GM18870 (cell line): Measurements from ENCODE around the gene NES.
"Not testable (repeated sequence)": the region's sequence is repeated elsewhere in the genome, so short reads cannot be mapped to it uniquely, and the experiment has no call there.

ENCODE experiments used
- ATAC-seq: cut with Tn5 transposase; IDR thresholded peaks from one replicate; pipeline ENCODE4 v1.9.1; 2021; ENCODE audit warnings: moderate library complexity; ENCODE audit not compliant: unreplicated experiment

Gene NES

DNA sequence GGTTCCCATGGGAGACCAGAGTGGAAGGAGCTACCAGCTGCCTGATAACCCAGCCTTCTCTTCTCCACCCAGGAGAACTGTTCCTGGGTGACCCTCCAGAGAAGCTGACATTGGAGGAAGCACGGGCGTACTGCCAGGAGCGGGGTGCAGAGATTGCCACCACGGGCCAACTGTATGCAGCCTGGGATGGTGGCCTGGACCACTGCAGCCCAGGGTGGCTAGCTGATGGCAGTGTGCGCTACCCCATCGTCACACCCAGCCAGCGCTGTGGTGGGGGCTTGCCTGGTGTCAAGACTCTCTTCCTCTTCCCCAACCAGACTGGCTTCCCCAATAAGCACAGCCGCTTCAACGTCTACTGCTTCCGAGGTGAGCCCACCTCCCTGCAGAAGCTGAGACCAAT lies 28.7 kb downstream of the NES start:
- no peak for ATAC-seq

GRCh38 chr1:156647351-156647750 lies 29.9 kb downstream of the NES start:
- no peak for ATAC-seq

DNA sequence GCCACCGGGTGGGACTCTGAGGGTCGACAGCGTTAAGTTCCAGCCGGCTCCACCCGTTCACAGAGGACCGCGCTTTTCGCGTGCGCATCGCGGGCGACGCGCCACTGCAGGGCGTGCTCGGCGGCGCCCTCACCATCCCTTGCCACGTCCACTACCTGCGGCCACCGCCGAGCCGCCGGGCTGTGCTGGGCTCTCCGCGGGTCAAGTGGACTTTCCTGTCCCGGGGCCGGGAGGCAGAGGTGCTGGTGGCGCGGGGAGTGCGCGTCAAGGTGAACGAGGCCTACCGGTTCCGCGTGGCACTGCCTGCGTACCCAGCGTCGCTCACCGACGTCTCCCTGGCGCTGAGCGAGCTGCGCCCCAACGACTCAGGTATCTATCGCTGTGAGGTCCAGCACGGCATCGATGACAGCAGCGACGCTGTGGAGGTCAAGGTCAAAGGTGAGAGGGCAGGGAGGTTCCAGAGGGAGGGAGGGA lies 30.4 kb downstream of the NES start:
- ATAC-seq, result no peak

DNA sequence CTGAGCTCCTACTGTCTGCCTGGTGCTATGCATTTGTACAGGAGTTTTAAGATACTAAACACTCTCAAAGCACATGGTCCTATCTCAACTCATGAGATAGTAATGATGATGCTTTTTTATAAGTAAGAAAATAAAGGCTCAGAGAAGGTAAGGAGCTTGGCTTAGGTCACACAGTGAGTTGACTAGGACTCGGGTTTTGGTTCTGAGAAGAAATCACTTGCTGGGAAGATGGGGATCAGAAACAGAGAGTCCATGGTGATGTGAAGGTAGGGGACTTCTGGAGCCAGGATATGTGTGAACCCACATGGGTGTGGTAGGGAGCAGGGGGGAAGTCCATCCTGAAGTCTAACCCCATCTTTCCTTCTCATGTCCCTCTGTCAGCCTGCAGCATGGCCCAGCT lies 31.5 kb downstream of the NES start:
- ATAC-seq, result no peak

GRCh38 chr1:156645056-156645455 lies 32.2 kb downstream of the NES start:
- no peak for ATAC-seq

DNA sequence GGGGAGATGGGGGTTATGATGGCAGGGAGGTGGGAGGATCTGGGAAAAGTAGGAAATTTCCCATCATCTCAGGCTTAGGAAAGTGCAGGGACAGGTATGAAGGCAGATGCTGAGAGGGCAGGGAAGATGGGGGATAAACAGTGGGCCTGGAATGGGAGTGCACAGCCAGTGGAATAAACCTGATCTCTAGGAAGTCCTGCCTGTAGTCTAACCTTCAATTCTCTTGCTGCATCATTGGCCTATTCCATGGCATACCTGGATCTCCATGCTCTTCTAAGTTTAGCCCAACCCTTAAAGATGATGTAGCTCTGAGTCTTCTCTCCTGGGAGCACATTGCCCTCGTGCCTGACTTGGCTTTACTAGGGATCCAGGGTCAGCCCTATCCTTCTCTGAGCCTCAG lies 32.6 kb downstream of the NES start:
- ATAC-seq, result no peak

DNA sequence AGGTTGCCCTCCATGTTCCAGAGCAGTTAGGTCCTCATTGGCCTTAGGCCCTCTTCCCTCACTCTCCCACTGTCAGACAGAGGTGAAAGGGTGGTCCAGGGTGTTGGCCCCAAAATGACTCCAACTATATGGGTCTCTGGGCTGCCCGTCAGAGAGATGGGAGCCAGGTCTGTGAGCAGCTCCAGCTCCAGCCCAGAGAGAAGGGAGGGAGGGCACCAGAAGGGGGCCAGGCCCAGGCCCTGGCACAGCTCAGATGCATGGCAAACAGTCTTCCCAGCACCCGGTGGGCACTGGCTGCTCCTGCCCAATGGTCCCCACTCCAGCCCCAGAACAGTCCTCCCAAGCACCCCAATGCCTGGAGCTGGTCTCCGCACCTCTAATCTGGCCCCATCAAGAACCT lies 33.1 kb downstream of the NES start:
- ATAC-seq, result no peak

DNA sequence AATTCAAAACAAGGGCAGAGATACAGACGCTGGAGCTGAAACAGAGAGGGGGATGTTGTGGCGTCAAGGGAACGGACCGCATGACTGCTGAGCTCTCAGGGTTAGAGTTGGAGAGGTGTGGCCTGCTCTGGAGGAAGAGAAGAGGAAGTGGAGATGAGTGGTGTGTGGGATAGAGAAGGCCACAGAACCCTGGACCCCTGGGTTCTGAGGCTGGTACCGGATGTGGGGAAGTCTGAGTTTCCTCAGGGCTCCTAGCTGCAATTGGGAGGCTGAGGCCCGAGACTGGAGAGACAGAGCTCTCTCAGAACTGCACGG lies 33.5 kb downstream of the NES start:
- ATAC-seq, result no peak

GRCh38 chr1:156643049-156643777 lies 34.0 kb downstream of the NES start:
- ATAC-seq, result no peak

GRCh38 chr1:156642265-156643048 lies 34.8 kb downstream of the NES start:
- ATAC-seq, result no peak

- ATAC-seq, result no peak
Observed at GRCh38 chr1:156641761-156642264, 35.4 kb downstream of the NES start, which contains the start of gene BCAN. TSS of gene BCAN (plus strand) at chr1:156642117. CDS start at chr1:156646055, 3,938 bp downstream.

DNA sequence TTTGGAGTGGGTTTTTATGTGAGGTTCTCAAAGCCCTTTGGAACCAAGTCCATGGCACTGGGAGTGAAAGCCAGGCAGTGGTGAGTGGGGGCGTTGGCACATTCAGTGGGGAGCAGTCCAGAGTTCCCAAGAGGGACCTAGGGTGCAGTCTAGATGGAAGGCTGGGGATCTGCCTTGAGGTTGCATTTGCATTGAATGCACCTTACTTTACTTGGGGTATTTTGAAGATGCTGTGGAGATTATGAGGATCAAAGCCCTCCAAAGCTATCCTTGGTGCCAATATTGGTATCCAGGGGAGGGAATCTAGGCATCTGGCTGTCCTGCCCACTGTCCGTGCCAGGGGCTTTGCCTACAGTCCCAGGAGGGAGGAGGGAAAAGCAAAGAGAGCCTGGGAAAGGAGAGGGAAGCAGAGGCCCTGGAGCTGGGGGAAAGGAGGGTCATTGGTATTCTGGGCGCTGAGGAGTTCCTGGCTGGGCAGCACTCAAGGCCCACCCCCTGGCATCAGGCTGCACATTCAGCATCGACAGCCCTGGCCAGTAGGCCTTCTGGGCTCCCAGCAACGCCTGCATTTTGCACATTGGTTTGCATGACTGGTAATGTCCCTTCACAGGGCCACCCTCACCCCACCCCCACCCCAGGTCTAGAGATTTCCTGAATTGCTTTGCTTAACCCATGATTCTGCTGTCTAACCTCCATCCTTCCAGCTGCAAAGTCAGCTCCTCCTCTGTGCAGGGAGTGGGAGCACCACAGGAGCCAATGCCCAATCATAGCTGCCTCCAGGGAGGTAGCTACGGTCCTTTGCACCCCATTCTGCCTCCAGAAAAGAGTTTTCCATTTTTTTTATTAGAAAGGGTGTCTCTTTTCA lies 36.1 kb downstream of the NES start:
- no peak for ATAC-seq

- ATAC-seq, result no peak
Observed at GRCh38 chr1:156639601-156640101, 37.6 kb downstream of the NES start.

GRCh38 chr1:156638189-156638985 lies 38.8 kb downstream of the NES start:
- no peak for ATAC-seq

- no peak for ATAC-seq
Observed at GRCh38 chr1:156632355-156632754, 44.9 kb downstream of the NES start.

DNA sequence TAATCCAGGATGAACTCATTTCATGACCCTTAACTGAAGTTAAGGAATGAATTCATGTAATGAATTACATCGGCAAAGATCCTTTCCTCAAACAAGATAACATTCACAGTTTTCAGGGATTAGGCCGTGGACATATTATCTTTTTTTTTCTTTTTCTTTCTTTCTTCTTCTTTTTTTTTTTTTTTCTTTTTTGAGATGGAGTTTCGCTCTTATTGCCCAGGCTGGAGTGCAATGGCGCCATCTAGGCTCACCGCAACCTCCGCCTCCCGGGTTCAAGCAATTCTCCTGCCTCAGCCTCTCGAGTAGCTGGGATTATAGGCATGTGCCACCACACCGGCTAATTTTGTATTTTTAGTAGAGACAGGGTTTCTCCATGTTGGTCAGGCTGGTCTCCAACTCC lies 46.1 kb downstream of the NES start:
- not testable (repeated sequence) for ATAC-seq

- ATAC-seq, result no peak
Observed at GRCh38 chr1:156629823-156630449, 47.3 kb downstream of the NES start.

- ATAC-seq, result no peak
Observed at GRCh38 chr1:156627313-156627880, 49.8 kb downstream of the NES start.

GRCh38 chr1:156626079-156626438 lies 51.1 kb downstream of the NES start:
- no peak for ATAC-seq
